ENCODE data around the gene SCYGR1.
"Not testable (repeated sequence)": the region's sequence is repeated elsewhere in the genome, so short reads cannot be mapped to it uniquely, and the experiment has no call there.

SCYGR1 gene

GRCh38 chr2:227402321-227402720 is 14.6 kb upstream of the SCYGR1 start:
- no peak for DNase-seq

GRCh38 chr2:227401550-227401949 is 13.8 kb upstream of the SCYGR1 start:
- no peak for DNase-seq

- no peak for DNase-seq
Observed at GRCh38 chr2:227398684-227399670, 11.2 kb upstream of the SCYGR1 start.

GRCh38 chr2:227397562-227397961 is 9.8 kb upstream of the SCYGR1 start:
- DNase-seq, result no peak

GRCh38 chr2:227395556-227395955 is 7.8 kb upstream of the SCYGR1 start:
- no peak for DNase-seq

GRCh38 chr2:227394401-227394800 is 6.7 kb upstream of the SCYGR1 start:
- DNase-seq, result no peak

GRCh38 chr2:227390468-227391256 is 2.9 kb upstream of the SCYGR1 start:
- DNase-seq, result no peak

GRCh38 chr2:227389661-227390060 is 1.9 kb upstream of the SCYGR1 start:
- DNase-seq, result no peak

GRCh38 chr2:227389231-227389630 is 1.5 kb upstream of the SCYGR1 start:
- DNase-seq, result no peak

- no peak for DNase-seq
Observed at GRCh38 chr2:227388537-227389011, 825 bp upstream of the SCYGR1 start.

- DNase-seq, result no peak
Observed at GRCh38 chr2:227386630-227387029, 1.1 kb downstream of the SCYGR1 start.

- DNase-seq, result no peak
Observed at GRCh38 chr2:227383686-227384085, 4.1 kb downstream of the SCYGR1 start.

- not testable (repeated sequence) for DNase-seq
Observed at GRCh38 chr2:227382241-227382835, 5.4 kb downstream of the SCYGR1 start.

GRCh38 chr2:227379095-227379494 is 8.7 kb downstream of the SCYGR1 start, which contains the start of gene TM4SF20:
TM4SF20 (minus strand) TSS chr2:227379306; CDS start chr2:227379268, 38 bp downstream.
- no peak for DNase-seq

GRCh38 chr2:227378371-227378782 is 9.4 kb downstream of the SCYGR1 start:
- no peak for DNase-seq

GRCh38 chr2:227377467-227378351 is 10.0 kb downstream of the SCYGR1 start:
- no peak for DNase-seq

GRCh38 chr2:227376656-227377396 is 10.9 kb downstream of the SCYGR1 start:
- no peak for DNase-seq

- no peak for DNase-seq
Observed at GRCh38 chr2:227374158-227374557, 13.6 kb downstream of the SCYGR1 start.

GRCh38 chr2:227373389-227373788 is 14.4 kb downstream of the SCYGR1 start:
- DNase-seq, result no peak

GRCh38 chr2:227370791-227371312 is 16.9 kb downstream of the SCYGR1 start:
- DNase-seq, result no peak

GRCh38 chr2:227370092-227370491 is 17.7 kb downstream of the SCYGR1 start:
- no peak for DNase-seq

All from kidney glomerular epithelial cell (primary cell).